Heart left ventricle (tissue), 13 donors: ENCODE measurements around the gene CDH12.

Source experiments
- POLR2A ChIP-seq, 2 donors: fragments of 450-650 bp; IDR thresholded peaks; one replicate each; pipeline ENCODE4 v1.6.1; 2017; ENCODE audit warnings: antibody characterized with exemption in 2 of 2, mild to moderate bottlenecking in 2 of 2, moderate library complexity in 2 of 2
- TF ChIP-seq, protein P1 (sequence below), 12 donors: fragments of 200-600 bp; sonication (generic) in 4 of 12; IDR thresholded peaks; one replicate each; pipeline versions ENCODE4 v1.5.0 to v1.8.0; 2018 to 2022; ENCODE audit warnings: antibody characterized with exemption in 12 of 12, mild to moderate bottlenecking in 5 of 12
- donor health status: ischemic (EF 13 %, LVEDD 7.1; RV severe dilation, severe dysfunction).
- donor health status: DM: no; HTN: yes; CAD: no.
- donor health status: DM: no; HTN: no; CAD: no.
- donor health status: ischemic (EF 25% LVEDD 6.9; RV normal size, moderate dysfunction).
- donor health status: ischemic (EF 25% LVEDD 5.7; RV mildly dilated, moderate dysfunction).
- donor health status: ischemic (EF 35%, LVEDD 5.7; RV mildly dilated, moderate dysfunction).
- donor health status: nonischemic (EF 11% LVEDD 7.7; RV severe dilation, severe dysfunction).
- donor health status: DM: yes; HTN: yes; CAD: no.
- donor health status: PGD.
- donor health status: ischemic (EF 29% LVEDD 5.4; RV normal size, mild dysfunction).
- donor health status: nonischemic (EF 23%, LVEDD 6.1; RV moderate dilation, normal function).

DNA sequence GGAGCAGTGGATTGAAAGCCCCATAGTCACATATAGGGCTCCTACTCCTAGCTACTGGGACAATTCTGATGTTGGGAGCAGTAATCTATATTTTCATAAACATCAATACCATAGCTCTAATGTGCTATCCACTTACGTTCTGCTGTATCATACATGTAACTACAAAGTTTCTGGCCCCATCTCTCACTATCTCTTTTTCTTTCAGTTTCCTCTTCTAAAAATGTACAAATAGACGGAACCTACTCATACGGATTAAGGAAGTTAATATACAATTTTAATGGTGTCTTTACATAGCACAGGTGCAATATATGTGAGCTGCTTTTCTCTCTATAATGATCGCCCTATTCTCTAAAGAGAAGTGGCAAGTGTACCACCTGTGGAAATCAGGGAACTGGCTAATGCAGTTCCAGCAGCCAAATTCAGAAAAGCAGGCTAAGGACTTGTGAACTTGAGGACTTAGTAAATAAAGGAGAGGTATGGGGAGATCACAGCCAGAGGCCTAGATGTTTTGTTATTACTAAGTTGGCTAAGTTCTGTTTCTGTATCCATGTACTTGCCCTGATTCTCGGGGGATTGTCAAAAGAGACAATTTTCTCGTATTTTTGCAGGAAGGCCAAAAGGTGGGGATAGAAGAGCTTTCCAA, 1021.9 kb downstream of the CDH12 start:
- TF ChIP-seq POLR2A (IDR thresholded peaks at IDR 0.05) = no peak
- TF ChIP-seq, protein P1, sequence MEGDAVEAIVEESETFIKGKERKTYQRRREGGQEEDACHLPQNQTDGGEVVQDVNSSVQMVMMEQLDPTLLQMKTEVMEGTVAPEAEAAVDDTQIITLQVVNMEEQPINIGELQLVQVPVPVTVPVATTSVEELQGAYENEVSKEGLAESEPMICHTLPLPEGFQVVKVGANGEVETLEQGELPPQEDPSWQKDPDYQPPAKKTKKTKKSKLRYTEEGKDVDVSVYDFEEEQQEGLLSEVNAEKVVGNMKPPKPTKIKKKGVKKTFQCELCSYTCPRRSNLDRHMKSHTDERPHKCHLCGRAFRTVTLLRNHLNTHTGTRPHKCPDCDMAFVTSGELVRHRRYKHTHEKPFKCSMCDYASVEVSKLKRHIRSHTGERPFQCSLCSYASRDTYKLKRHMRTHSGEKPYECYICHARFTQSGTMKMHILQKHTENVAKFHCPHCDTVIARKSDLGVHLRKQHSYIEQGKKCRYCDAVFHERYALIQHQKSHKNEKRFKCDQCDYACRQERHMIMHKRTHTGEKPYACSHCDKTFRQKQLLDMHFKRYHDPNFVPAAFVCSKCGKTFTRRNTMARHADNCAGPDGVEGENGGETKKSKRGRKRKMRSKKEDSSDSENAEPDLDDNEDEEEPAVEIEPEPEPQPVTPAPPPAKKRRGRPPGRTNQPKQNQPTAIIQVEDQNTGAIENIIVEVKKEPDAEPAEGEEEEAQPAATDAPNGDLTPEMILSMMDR (IDR thresholded peaks at IDR 0.05) = no peak
